HG03378 (cell line): ENCODE measurements around the gene CDC27.
"Not testable (repeated sequence)": the region's sequence is repeated elsewhere in the genome, so short reads cannot be mapped to it uniquely, and the experiment has no call there.

Experiments
- ATAC-seq: cut with Tn5 transposase; IDR thresholded peaks from one replicate; pipeline ENCODE4 v1.9.1; 2021; ENCODE audit warnings: mild to moderate bottlenecking, moderate library complexity; ENCODE audit not compliant: unreplicated experiment

Gene CDC27

GRCh38 chr17:47077576-47077975 lies 111.5 kb downstream of the CDC27 start:
- no peak for ATAC-seq

GRCh38 chr17:47076171-47076570 lies 112.9 kb downstream of the CDC27 start:
- ATAC-seq: no peak

- ATAC-seq: not testable (repeated sequence)
These were observed 114.7 kb downstream of the CDC27 start for GRCh38 chr17:47074361-47074760.

- ATAC-seq: not testable (repeated sequence)
These were observed 115.5 kb downstream of the CDC27 start for GRCh38 chr17:47073629-47074028.

GRCh38 chr17:47072886-47073285 lies 116.2 kb downstream of the CDC27 start:
- no peak for ATAC-seq

- not testable (repeated sequence) for ATAC-seq
These were observed 117.9 kb downstream of the CDC27 start for GRCh38 chr17:47071171-47071570.

GRCh38 chr17:47070266-47070665 lies 118.8 kb downstream of the CDC27 start:
- not testable (repeated sequence) for ATAC-seq
